SU-DHL-6 (cell line): ENCODE measurements around the gene HK3.

Experiments
- H2AFZ ChIP-seq: fragments of 200-600 bp; sonication (generic); 2 replicates; pipeline ENCODE4 v1.6.1; 2014; ENCODE audit warnings: low read depth, mild to moderate bottlenecking, moderate library complexity, mixed read lengths, antibody characterized with exemption, low read length; ENCODE audit not compliant: severe bottlenecking
- H3F3A ChIP-seq: fragments of 200-600 bp; shearing (Covaris generic); 2 replicates; pipeline ENCODE4 v1.6.0; 2016; ENCODE audit warnings: antibody characterized with exemption, mild to moderate bottlenecking; ENCODE audit not compliant: insufficient read depth
- H3K27ac ChIP-seq: fragments of 200-600 bp; sonication (generic); 2 replicates; pipeline ENCODE4 v1.5.1; 2016; ENCODE audit warnings: low read depth, mild to moderate bottlenecking, low read length, moderate library complexity, mixed read lengths
- H3K27me3 ChIP-seq: fragments of 200-600 bp; sonication (generic), shearing (Covaris generic); 2 replicates; pipeline ENCODE4 v1.6.0; 2014; ENCODE audit warnings: mild to moderate bottlenecking, low read length
- H3K36me3 ChIP-seq: fragments of 200-600 bp; sonication (generic); 2 replicates; pipeline ENCODE4 v1.6.1; 2014; ENCODE audit warnings: mild to moderate bottlenecking, low read length, mixed read lengths
- H3K4me2 ChIP-seq: fragments of 300-600, 200-600 bp; shearing (Covaris generic), sonication (generic); 2 replicates; pipeline ENCODE4 v1.6.0; 2014; ENCODE audit warnings: low read length, low read depth, mild to moderate bottlenecking; ENCODE audit not compliant: poor library complexity, severe bottlenecking
- H3K4me3 ChIP-seq: fragments of 200-600 bp; sonication (generic); 2 replicates; pipeline ENCODE4 v1.5.1; 2014; ENCODE audit warnings: antibody characterized with exemption, low read length, mild to moderate bottlenecking, mixed read lengths; ENCODE audit not compliant: insufficient read depth, poor library complexity, severe bottlenecking
- H3K79me2 ChIP-seq: fragments of 200-600 bp; sonication (generic); 2 replicates; pipeline ENCODE4 v1.6.1; 2014; ENCODE audit warnings: mild to moderate bottlenecking, low read length, moderate library complexity; ENCODE audit not compliant: insufficient read depth
- H3K9ac ChIP-seq: fragments of 200-600 bp; sonication (generic); 2 replicates; pipeline ENCODE4 v1.7.0; 2014; ENCODE audit warnings: mild to moderate bottlenecking, low read length
- H3K9me2 ChIP-seq: fragments of 200-600 bp; sonication (generic); replicated peaks from 2 replicates; pipeline ENCODE4 v1.6.1; 2014; ENCODE audit warnings: low read length; ENCODE audit not compliant: insufficient read depth
- H3K9me3 ChIP-seq: fragments of 200-600 bp; sonication (generic); 2 replicates; pipeline ENCODE4 v1.6.1; 2014; ENCODE audit warnings: low read length, mixed read lengths; ENCODE audit not compliant: insufficient read depth
- H4K20me1 ChIP-seq: fragments of 200-600 bp; sonication (generic); 2 replicates; pipeline ENCODE4 v1.6.1; 2014; ENCODE audit warnings: low read depth, mild to moderate bottlenecking, antibody characterized with exemption, low read length, moderate library complexity, mixed read lengths
- CTCF ChIP-seq: fragments of 200-600 bp; sonication (generic); IDR thresholded peaks from one replicate; pipeline ENCODE4 v1.5.1; 2017; ENCODE audit warnings: antibody characterized with exemption, mild to moderate bottlenecking, low read length, moderate library complexity; ENCODE audit not compliant: insufficient read depth, poor library complexity, severe bottlenecking
- EZH2phosphoT487 ChIP-seq: fragments of 200-600 bp; sonication (generic), shearing (Covaris generic); conservative IDR thresholded peaks from 2 replicates; pipeline ENCODE4 v1.6.1; 2018; ENCODE audit warnings: mild to moderate bottlenecking, antibody characterized with exemption, low read length, moderate library complexity, mixed read lengths

HK3 gene

GRCh38 chr5:176901260-176902101 is 2.3 kb upstream of the HK3 start:
- H3K79me2 ChIP-seq = no peaks in the 10 kb centered on the region
- H3K4me2 ChIP-seq = no peak overlapping the region
- H3K9me2 ChIP-seq = no peaks in the 10 kb centered on the region
- H3K27ac ChIP-seq = no peak overlapping the region
- TF ChIP-seq CTCF (no peak), EZH2phosphoT487 (no peak)
- no peak overlapping the region for H3K9ac ChIP-seq
- H3F3A ChIP-seq = peaks cover 6% of the 10 kb centered on the region; the same call in 1 of the 2 replicates
- H2AFZ ChIP-seq = no peak overlapping the region
- no peaks in the 10 kb centered on the region for H4K20me1 ChIP-seq
- H3K4me3 ChIP-seq = no peak overlapping the region
- H3K9me3 ChIP-seq = no peaks in the 10 kb centered on the region
- no peaks in the 10 kb centered on the region for H3K27me3 ChIP-seq
- peaks cover 18% of the 10 kb centered on the region for H3K36me3 ChIP-seq

GRCh38 chr5:176900780-176901204 is 1.6 kb upstream of the HK3 start:
- H3K9me3 ChIP-seq = no peaks in the 10 kb centered on the region
- no peak overlapping the region for H3K27ac ChIP-seq
- H3K4me3 ChIP-seq = no peak overlapping the region
- H3K36me3 ChIP-seq = peaks cover 14% of the 10 kb centered on the region
- H3K9ac ChIP-seq = no peak overlapping the region
- H3F3A ChIP-seq = peaks cover 6% of the 10 kb centered on the region; the same call in 1 of the 2 replicates
- H3K9me2 ChIP-seq = no peaks in the 10 kb centered on the region
- no peaks in the 10 kb centered on the region for H3K27me3 ChIP-seq
- TF ChIP-seq EZH2phosphoT487 (no peak), CTCF (no peak)
- H4K20me1 ChIP-seq = no peaks in the 10 kb centered on the region
- H2AFZ ChIP-seq = no peak overlapping the region
- H3K4me2 ChIP-seq = no peak overlapping the region
- no peaks in the 10 kb centered on the region for H3K79me2 ChIP-seq

- Histone ChIP-seq H4K20me1 (no peaks in the 10 kb centered on the region), H3F3A (peaks cover 6% of the 10 kb centered on the region; the same call in 1 of the 2 replicates), H3K9ac (no peak overlapping the region), H2AFZ (no peak overlapping the region), H3K36me3 (peaks cover 8% of the 10 kb centered on the region), H3K9me3 (no peaks in the 10 kb centered on the region), H3K9me2 (no peaks in the 10 kb centered on the region), H3K4me2 (no peak overlapping the region), H3K27me3 (no peaks in the 10 kb centered on the region), H3K4me3 (no peak overlapping the region), H3K27ac (no peak overlapping the region), H3K79me2 (no peaks in the 10 kb centered on the region)
- TF ChIP-seq CTCF = no peak
Measured at GRCh38 chr5:176899946-176900779, 1.0 kb upstream of the HK3 start.
